Measurements from ENCODE around the gene CERKL.

The CERKL gene

DNA sequence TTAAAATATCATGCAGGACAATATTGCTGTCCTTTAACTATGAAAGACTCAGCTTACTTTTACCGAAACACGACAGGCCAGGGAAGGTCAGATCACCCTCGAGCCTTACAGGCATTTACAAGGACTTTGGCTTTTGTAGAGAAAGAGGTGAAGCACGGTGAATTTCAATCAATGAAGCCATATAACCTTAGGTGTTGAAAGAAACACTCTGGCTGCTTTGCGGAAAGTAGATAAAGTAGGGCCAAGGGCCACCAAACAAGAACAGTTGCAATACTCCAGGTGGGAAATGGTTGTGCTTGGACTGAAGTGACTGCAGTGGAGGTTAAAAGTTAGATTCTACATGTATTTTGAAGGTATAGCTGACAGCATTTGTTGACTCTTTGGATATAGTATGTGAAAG is 80.5 kb downstream of the CERKL start:
- DNase-seq (ENCODE audit: low read depth in 3 of 3): no peak

DNA sequence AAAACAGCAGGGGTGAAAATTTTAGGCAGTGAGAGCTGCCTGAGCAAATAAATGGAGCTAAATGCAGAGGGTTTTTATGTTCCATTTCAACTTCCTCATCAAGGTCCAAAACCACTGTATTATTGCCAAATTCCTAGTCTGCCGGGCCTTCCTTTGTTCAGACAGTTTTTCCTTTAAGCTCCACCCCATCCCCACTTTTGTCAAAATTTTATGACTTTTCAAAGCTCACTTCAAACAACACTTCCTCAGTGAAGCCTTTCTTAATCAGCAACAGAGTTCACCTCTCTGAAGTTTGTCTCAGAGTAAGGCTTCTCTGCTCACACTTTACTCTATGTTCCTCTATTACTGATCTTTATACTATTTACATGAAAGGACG is 81.3 kb downstream of the CERKL start:
- no peak for DNase-seq (ENCODE audit: low read depth in 3 of 3)

DNA sequence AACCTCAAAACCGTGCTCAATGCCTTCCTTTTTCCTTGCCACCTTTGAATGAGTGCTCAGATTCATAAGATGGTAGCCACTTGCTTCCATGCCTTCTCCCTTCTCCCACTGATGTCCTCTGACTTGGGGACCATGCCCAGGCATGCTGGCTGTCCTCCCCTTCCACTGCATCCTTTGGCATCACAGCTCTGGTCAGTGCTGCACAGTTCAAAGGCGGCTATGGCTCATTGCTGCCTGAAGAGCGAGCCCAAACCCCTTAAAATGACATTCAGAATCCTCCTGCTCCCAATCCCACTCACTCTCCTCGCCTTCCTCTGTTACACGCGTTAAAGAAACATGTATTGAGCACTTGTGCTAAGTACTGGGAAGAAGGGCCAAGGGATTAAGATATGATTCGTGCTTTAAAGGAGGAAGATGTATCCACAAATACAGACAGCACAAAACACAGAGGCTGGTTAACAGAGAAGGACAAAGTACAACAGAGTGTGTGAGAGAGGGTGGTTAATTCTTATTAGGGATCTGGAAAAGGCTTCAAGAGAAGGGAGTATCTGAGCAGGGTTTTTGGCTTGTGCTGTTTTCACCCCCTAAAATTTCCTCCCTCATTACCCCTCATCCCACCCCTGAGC is 81.8 kb downstream of the CERKL start:
- no peak for DNase-seq (ENCODE audit: low read depth in 3 of 3)

GRCh38 chr2:181574321-181574720 is 82.6 kb downstream of the CERKL start:
- DNase-seq (ENCODE audit: low read depth in 3 of 3): no peak

GRCh38 chr2:181573140-181573736 is 83.7 kb downstream of the CERKL start:
- DNase-seq (ENCODE audit: low read depth in 3 of 3): no peak

GRCh38 chr2:181570833-181571661 is 85.9 kb downstream of the CERKL start:
- no peak for DNase-seq (ENCODE audit: low read depth in 3 of 3)

DNA sequence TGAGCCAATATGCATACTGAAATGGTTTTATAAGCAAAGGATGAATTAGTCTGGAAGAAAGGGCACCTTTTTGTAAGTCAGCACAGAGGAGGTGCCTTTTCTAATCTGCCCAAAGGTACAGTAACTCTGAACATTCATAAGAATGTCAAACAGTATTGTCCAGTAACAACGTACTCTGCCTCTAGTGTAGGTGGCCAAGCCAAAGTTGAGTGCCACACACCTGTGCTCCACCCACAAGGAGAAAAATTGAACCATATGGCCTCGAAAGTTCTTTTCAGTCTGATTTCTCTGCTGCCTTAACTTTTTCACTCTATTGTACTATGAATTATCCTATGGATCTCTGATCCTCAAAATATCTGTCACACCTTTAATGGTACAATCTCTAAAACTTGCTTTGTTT is 86.8 kb downstream of the CERKL start:
- no peak for DNase-seq (ENCODE audit: low read depth in 3 of 3)

DNA sequence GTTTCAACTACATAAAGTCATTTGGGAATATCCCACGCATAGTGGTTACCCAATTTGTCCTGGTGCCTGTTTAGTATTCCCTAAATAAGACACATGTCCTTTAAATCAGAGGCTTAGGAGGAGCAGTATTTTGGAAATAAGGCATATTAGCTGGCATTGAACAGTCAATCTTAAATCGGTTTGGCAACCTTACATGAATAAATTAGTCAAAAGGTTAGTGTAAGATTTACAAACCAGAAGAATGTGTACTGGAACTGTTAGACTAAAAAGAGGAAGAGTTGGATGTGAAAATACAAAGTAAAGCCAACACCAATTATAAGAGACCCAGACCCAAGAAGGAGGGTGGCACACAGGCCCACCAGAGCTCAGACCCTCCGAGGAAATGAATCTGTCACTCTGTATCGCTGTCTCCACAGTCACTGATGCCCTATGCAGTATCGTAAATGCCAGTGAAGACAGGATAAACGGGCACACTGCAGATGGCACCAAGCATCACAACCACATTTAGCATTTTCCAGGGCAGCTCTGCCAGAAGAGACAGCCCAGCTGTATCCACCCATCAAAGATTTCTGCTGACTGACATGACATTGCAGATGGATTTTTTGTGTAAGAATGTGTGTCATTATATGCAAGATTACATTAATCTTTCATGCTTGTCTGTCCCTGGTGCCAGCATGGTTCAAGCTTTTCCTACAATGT is 90.4 kb downstream of the CERKL start:
- no peak for DNase-seq (ENCODE audit: low read depth in 3 of 3)

DNA sequence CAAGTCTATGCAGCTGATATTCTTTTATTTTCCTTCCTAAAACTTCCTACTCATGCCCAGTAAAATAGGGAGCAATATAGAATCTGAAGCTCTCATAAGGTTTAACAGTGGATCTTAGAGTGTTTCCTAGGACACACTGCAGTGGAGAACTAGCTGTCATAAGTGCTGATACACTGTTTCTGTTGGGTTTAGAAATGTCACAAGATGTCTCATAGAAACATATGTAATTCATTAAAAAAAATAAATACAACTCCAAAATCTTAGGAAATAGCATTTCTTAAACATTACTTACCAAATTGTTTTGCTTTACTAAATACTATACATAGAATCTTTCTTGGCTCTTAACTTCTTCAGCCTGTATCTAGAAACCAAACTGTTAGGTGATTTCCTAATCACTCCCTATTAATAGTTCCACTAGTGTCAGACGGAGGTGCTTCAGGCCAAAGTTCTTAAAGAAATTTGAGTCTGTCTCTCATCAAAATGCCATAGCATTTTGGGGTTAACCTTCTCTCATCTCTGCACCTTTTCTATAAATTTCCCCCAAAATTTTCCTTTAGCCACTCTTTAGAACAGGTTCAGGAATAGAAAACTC is 93.7 kb downstream of the CERKL start:
- no peak for DNase-seq (ENCODE audit: low read depth in 3 of 3)

DNA sequence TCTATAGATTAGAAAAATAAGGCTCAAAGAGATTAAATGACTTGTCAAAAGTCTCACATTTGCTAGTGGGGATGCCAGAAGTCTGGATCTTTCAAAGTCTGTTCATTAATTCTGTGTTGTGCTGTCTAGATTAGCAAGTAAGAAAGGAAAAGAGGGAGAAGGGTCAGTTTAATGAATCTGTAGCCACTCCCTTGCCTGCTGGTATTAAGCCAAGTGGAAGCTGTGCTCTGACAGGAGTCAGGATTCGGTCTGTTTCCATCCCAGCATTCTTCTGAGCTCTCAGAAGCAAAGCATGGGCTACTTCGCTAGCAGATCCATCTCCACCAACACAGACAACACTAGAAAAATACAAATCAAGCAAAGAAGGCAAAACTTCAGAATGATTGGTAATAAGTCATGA is 98.5 kb downstream of the CERKL start:
- no peak for DNase-seq (ENCODE audit: low read depth in 3 of 3)

DNA sequence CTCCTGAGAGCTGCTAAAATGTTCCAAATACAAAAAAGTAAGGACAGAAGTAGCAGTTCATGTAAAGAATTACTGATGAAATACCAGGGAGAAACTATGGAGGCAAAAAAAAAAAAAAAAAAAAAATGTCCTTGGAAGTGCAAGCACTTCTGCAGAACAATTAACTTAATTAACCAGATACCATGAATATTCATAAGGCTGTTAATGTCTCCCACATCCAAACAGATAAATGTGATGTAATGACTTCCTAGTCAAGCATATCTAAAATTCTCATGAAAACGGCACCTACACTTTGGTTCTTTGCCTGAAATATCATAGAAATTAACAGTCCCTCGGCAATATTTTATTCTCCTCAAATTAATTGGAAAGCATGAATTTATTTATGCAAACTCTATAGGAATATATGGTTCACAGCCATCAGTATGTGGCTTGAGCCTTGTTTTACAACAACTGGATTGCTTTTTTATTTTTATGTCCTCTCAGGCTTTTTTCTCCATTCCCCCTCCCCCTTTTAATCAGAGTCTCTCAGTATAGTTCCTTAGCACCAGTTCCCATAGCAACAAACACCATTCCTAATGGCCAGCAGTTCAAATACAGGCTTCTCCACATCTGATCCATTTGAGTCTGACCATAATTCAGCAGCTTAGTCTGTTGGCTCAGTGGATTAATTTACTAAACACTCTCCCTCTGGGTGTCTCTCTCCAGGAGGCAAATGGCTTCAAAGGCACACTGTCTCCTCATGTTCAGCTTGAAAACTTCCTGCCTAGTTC is 102.7 kb downstream of the CERKL start:
- DNase-seq (ENCODE audit: low read depth in 3 of 3): no peak

DNA sequence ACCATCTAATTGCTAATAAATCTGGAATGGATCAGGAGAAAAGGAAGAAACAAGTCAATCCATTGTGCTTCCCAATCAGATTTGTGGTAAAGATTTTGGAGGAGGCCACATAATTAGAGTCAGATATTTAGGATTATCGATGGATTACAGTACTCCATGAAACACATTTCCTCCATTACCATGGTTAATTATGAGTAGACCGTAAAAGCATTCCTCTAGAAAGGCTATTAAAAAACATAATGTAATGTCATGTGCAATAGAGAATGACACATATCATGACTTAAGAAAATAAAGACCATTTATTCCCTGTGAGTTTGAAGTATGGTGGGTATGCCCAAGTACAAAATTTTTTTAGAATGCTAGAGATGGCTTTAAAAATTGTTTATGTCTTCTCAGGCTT is 103.7 kb downstream of the CERKL start:
- no peak for DNase-seq (ENCODE audit: low read depth in 3 of 3)

DNA sequence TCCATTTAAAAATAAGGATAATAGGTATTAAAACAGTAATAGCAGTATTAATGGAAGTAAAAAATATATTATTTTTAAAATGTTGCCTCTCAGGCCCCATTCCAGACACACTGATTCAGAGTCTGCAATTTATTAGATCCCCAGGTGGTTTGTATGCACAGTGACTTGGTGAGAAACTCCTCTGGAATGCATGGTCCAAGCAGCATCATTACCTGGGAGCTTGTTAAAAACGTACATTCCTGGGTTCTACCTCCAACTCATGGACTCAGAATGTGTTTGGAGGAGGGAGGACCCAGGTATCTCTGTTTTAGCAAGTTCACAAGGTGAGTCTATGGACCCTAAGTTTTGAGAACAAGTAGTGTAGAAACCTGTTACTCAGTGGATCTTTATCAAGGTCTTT is 104.1 kb downstream of the CERKL start:
- DNase-seq (ENCODE audit: low read depth in 3 of 3): no peak

- no peak for DNase-seq (ENCODE audit: low read depth in 3 of 3)
Measured at GRCh38 chr2:181546086-181546485, 110.8 kb downstream of the CERKL start.

DNA sequence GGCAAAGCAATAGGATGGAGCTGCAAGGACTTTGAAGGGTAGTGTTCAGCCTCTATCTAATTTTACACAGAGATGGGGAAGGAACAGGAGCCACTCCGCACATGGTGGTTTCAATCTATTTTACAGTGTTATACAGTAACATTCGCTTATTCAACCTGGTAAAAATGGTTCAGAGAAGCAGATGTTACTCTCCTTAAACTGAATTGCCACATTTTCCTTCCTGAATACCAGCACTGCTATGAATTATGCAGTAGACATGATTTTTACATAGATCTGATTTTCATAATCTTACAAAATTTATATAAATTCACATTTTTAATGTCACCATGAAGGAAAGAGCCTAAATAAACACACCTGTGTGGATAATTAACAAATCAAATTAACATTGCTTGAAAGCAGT is 114.7 kb downstream of the CERKL start:
- DNase-seq (ENCODE audit: low read depth in 3 of 3): no peak

- DNase-seq (ENCODE audit: low read depth in 3 of 3): no peak
Measured at GRCh38 chr2:181540421-181540820, 116.5 kb downstream of the CERKL start.

GRCh38 chr2:181536730-181537129 is 120.2 kb downstream of the CERKL start:
- DNase-seq (ENCODE audit: low read depth in 3 of 3): no peak

DNA sequence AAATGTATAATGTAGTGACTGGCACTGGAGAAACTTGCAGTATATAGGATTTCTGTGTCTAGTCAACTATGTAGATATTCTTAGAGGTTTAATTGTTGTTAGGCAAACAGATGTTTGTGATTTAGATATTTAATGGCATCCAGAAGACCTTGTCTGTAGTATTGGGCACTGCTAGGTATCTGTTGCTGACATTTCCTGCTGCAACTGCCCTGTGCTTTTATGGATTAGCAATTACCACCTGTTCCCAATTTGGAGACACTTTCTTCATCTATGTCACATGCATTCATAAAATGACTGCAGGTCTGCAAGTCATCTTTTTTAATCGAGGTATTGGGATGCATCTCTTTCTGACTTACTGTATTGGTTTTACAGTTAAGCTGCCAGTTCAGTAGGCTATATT is 128.5 kb downstream of the CERKL start:
- no peak for DNase-seq (ENCODE audit: low read depth in 3 of 3)

DNA sequence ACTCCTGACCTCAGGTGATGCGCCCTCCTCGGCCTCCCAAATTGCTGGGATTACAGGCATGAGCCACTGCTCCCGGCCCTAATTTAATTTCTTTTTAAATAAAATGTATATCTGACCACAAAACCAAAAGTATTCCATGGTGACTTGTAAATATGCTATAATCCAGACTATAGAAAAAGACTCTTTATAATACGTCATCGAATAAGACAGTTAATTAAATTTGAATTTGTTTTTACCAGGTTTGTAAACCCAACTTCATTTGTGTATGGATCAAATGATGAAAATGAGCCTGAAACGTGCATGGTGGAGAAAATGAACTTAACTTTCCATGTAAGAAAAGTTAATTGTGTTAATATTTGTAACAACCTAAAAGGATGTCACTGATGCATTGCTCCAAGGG is 129.8 kb downstream of the CERKL start:
- no peak for DNase-seq (ENCODE audit: low read depth in 3 of 3)

DNA sequence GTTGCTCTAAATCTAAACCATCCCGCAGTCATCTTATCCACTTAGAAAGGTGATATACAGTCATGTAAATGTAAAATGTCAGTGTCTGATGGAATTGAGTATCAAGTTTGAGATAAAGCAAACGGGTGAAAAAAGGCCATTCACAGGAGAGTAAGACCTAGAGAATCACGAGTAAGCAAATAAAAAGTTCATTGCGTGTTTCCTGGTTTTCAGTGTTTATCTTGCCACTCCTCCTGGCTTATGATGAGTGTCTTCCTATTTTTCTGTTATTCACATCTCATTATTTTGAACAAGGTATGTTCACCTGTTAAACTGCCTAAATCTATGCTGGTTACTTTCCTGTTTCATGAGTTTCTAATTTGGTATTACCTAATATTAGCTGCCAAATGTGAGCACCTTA is 130.9 kb downstream of the CERKL start:
- DNase-seq (ENCODE audit: low read depth in 3 of 3): no peak

GRCh38 chr2:181523756-181524155 is 133.1 kb downstream of the CERKL start:
- no peak for DNase-seq (ENCODE audit: low read depth in 3 of 3)
